K562 (cell line): Measurements from ENCODE around the gene TRIM45.

Experiments used
- RBM39 ChIP-seq: fragments of 200-400 bp; formaldehyde crosslinking; optimal IDR thresholded peaks from 2 replicates; pipeline ENCODE3; 2018; ENCODE audit warnings: low read depth, low read length
- TF ChIP-seq, protein P1 (sequence below): fragments of 250-450 bp; sonication (Bioruptor Pico); IDR thresholded peaks from 2 replicates; pipeline ENCODE4 v1.8.0; 2022; ENCODE audit warnings: inconsistent platforms

GRCh38 chr1:117087686-117088085 is 33.9 kb downstream of the TRIM45 start:
- TF ChIP-seq, protein P1, sequence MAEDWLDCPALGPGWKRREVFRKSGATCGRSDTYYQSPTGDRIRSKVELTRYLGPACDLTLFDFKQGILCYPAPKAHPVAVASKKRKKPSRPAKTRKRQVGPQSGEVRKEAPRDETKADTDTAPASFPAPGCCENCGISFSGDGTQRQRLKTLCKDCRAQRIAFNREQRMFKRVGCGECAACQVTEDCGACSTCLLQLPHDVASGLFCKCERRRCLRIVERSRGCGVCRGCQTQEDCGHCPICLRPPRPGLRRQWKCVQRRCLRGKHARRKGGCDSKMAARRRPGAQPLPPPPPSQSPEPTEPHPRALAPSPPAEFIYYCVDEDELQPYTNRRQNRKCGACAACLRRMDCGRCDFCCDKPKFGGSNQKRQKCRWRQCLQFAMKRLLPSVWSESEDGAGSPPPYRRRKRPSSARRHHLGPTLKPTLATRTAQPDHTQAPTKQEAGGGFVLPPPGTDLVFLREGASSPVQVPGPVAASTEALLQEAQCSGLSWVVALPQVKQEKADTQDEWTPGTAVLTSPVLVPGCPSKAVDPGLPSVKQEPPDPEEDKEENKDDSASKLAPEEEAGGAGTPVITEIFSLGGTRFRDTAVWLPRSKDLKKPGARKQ: no peak
- no peak for TF ChIP-seq RBM39
